NCI-H146 (cell line): ENCODE results near the gene MIPOL1.
A peak's percentile ranks its signal among the peaks of the same experiment; 100 is the strongest.

Experiments used
- DNase-seq: peaks from one replicate; lab custom pipeline; 2025; lab: John Stamatoyannopoulos, UW

MIPOL1 gene

DNA sequence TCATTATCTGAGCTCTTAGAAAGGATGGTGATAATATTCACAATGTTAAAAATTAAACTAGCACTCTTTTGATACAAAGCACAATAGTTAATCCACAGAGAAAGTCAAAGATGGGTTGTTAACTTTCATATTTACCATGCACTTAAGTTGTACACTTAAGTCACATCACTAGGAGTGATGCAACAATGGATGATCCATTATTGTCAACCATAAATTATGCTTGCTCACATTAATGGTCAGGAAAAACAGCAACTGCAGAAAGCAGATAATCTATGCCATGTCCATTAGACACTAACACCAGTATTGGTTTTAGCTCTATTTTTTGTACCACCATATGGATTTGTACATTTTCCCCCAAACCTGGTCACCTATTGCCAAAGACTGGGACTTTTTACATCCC is 201.8 kb downstream of the MIPOL1 start:
- no peak for DNase-seq

GRCh38 chr14:37401093-37401492 is 203.4 kb downstream of the MIPOL1 start:
- no peak for DNase-seq

DNA sequence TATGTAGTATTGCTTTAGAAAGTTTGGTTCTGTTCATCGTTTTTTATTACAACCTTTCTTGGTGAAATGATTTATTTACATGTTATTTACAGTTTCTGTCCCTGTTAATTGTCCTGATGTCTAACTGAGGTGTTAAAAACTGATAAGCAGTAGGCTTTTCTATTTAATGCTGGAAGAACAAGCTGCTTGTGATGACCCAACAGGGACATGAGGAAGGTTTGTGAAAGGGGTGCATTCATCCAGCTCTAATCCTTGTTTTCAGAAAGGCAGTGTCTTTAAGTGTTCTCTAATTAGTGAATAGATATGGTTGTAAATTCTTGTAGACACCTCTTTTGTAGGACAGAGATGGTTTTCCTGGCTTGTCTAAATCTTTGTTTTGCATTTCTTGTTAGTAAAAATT is 205.9 kb downstream of the MIPOL1 start:
- peak; percentile 43 for DNase-seq

- DNase-seq = no peak
These were observed 208.4 kb downstream of the MIPOL1 start for GRCh38 chr14:37406095-37406494.

- no peak for DNase-seq
These were observed 213.5 kb downstream of the MIPOL1 start for GRCh38 chr14:37411079-37411735.

DNA sequence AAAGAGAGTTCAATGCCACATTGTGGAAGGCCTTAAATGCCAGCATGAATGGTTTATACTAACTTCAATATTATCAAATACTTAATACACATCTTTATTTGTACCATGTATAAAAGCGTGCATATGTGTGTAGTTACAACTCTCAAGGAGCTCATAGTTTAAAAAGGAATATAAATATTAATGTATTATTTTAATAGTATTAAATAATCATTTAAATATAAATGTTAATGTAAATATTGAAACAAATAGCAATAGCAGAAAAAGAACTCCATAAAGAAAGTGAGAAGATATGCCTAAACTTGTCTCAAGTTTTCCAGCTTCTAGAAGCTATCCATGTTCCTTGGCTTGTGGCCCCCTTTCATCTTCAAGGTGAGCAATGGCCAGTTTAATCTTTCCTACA is 215.3 kb downstream of the MIPOL1 start:
- DNase-seq = no peak

GRCh38 chr14:37413504-37414003 is 215.8 kb downstream of the MIPOL1 start:
- DNase-seq = no peak

DNA sequence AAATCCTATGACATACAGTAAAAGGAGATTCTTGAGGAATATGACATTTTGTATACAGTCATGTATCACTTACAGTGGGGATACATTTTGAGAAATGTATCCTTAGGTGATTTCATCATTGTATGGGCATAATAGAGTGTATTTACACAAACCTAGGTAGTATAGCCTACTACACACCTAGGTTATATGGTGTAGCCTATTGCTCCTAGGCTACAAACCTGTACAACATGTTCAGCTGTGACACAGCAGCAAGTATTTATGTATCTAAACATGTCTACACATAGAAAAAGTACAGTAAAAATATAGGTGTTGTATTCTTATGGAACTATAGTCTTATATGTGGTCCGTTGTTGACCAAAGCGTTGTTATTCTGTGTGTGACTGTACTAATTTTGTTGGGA is 218.5 kb downstream of the MIPOL1 start:
- no peak for DNase-seq

GRCh38 chr14:37417151-37417550 is 219.4 kb downstream of the MIPOL1 start:
- no peak for DNase-seq

DNA sequence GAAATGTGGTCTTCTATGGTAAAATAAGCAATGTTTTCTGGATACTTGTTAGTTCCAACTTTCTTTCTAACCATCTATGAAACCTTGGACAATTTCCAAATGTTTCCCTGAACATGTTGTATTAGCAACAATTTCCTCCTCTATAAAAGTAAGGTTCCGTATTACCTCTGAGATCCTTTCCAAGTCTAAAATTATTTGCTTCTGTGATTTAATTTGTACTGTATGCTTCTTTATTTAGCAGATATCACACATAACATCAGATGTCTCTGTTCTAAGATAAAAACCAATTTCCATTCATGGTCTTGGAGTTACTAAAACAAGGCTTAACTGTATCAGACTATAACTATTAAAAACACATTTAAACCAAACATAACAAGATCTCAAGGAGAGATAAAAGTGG is 220.1 kb downstream of the MIPOL1 start:
- DNase-seq = no peak

DNA sequence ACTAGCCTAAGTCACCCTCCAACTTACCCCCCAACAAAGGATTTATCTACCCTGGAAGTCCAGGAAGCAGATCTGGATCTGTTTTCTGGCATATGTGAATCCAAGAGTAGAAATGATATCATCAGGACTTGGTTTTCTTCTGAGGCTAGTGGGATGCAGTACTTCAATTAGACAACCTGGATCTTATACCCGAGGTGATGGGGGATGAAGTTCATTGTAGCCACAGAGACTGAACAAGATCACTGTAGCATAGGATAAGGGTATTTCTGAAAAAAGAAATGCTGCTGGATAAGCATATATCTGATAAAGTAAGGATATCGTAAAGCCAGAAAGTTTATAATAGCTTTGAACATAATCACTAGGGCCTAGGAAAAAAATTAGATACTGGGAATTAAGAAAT is 222.9 kb downstream of the MIPOL1 start:
- DNase-seq = no peak

- no peak for DNase-seq
These were observed 224.6 kb downstream of the MIPOL1 start for GRCh38 chr14:37422319-37422718.

DNA sequence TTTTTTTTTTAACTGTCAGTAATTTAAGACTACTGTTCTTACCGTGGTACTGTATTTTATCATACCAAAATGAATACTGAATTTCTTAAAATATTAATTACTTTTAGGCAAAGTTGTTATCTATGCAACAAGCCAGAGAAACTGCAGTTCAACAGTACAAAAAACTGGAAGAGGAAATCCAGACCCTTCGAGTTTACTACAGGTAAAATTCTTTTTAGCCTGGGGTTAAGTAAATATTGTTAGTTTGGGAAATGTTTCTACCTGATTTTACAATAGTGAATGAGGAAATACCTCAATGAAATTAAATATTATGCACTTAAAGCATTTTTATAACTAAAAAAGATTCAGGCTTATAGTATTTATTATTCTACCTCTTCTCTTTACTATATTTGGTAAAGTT is 225.0 kb downstream of the MIPOL1 start:
- DNase-seq = no peak

DNA sequence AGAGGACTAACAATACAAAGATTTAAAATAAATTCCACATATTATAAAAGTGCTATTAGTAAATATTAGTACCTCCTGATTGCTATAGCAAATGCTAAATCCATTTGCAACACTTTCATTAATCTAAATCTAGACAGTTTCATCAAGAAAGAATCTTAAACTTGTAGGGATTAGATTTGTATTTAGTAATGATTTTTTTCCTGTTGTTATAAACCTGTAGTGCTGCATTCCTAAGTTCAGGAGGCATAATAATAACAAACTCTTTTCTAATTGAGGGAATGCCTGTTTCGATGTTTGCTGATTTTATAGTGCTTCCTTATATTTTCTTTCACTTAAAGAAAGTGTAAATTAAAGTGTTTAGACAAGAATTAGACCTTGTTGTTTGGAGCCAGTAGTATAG is 231.2 kb downstream of the MIPOL1 start:
- DNase-seq = no peak

DNA sequence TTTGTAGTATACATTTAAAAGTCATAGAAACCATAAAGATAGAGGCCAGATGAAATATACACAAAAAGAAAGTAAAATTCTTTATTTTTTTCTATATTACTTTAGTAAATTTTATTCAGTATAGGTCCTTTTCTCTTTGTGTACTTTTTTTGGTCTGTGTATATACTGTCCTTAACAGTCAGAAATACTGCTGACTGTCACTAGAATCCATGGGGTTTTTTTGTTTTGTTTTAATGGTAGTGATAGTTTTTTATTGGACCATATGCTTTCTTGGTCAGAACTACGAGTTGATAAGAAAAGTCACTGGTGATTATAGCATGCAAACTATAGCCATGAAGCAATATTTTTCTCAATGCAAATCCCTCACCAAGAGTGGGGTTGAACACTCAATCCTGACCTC is 231.9 kb downstream of the MIPOL1 start:
- DNase-seq = no peak

- no peak for DNase-seq
These were observed 237.1 kb downstream of the MIPOL1 start for GRCh38 chr14:37434867-37435266.

GRCh38 chr14:37436519-37436918 is 238.8 kb downstream of the MIPOL1 start:
- peak; percentile 52 for DNase-seq

DNA sequence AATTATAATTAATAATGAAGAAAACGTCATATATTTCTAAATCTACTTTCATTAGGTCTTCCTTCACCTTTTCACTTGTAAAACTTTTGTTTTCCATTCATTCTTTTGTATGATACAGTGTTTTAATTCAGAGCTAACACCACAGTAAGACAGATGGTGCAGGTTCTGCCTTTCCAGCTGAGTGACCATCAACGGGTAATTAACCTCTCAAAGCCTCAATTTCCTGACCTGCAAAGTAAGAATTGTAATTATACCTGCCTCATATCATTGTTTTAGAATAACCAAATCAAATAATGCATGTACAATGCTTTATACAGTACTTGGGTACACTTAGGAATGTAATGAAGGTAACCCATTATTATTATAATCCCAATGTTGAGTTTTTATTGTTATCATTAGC is 239.8 kb downstream of the MIPOL1 start:
- DNase-seq = peak; percentile 72

GRCh38 chr14:37438444-37438843 is 240.7 kb downstream of the MIPOL1 start:
- no peak for DNase-seq

DNA sequence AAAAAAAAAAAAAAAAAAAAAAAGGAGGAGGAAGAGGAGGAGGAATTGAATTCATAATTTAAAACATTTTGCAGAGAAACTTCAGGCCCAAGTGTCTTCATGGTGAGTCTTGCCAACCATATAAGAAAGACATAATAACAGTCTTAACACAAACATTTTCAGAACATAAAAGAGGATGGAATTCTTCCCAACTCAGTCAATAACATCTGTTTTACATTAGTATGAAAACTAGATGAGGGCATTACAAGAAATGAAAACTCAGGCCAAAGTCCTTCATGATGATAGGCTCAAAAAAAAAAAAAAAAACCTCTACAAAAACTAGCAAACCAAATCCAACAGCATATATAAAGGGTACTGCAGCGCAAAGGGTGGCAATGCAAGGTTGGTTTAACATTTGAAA is 245.7 kb downstream of the MIPOL1 start:
- no peak for DNase-seq

DNA sequence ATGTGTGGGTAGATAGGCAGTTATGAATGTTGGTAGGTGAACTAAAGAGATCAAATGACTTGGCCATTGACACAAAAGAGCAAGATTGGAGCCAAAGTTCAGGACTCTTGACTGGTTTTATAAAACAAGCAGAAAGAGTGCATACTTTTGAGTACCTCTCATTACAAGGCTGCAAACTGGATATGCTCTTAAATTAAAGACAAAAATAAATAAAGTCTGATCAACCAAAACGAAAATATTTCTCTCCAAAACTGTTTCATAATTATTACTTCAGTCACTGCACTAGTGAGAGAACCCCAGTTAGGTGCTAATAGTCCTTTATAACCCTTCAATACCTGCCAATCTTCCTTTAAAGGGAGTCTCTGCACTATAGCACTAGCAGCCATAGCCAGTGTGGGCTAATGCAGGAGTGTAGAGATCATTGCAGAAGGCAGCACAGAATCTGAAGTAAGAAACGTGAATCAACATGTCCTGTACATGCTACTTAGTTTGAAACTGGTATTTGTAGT is 250.2 kb downstream of the MIPOL1 start:
- DNase-seq = no peak

DNA sequence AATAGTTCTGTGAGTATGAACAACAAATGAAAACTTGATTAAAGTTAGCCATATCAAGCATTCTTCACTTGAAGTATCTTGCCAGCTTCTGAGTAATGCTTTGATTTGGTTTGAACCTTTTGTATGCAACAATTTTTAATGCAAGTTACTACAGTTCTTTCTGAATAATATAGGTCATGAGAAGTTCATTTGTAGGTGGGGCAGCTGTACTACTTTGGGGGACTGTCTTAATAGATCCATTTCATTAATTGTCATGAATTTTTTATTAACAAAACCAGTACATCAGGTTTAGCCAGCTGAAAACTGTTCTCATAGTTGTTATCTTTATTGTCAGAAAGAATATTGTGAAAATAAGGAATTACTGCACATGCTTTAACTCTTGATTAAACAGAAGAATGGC is 254.6 kb downstream of the MIPOL1 start:
- no peak for DNase-seq

DNA sequence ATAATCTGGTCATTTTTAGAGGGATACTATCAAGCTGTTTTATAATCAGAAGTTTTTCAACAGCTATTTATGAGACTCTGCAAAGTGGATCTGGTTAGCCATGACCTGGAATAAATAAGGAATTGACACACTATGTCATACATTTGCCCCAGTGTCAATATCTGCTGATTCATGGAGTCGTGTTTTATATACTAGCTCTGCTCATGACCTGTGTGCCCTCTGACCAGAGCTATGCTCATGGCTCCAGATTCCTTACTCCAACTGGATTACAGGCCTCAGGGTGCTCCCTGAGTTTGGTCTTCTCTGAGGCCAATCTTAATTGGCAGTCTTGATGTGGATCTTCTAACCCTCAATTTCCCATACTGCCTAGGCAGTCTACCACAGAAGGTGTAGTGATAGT is 256.2 kb downstream of the MIPOL1 start:
- no peak for DNase-seq

DNA sequence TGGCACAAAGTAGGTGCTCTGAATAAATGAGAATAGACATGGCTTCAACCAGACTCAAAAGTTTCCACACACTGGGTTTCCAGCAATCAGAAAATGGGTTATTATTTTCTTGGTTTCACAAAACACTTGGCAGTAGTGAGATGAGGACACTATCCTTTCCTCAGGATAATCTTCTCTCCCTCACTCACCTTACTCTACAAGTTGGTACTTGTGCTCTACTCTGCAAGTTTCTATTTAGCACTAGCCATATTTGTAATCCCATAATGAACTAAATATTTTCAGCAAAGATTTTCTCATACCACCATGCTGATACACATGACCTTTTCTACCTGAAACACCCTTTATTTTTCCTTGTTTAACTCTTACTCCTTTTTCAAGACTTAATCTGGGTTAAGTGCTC is 259.6 kb downstream of the MIPOL1 start:
- no peak for DNase-seq
